H1 (cell line): Measurements from ENCODE around the gene LGALSL. TPM values are rescaled to one million over a fixed set of nuclear protein-coding genes. Genes with fewer than 3 reads are reported as not detected.

Experiments used
- CTCF ChIA-PET: fragments of 300-600 bp; sonication (Branson Sonifier 250); formaldehyde crosslinking; loops from one replicate; lab custom pipeline; 2021; ENCODE audit not compliant: partially characterized antibody; lab: Charles Lee
- POLR2A ChIA-PET: fragments of 300-600 bp; sonication (Branson Sonifier 250); formaldehyde crosslinking; loops from one replicate; lab custom pipeline; 2021; ENCODE audit warnings: inconsistent platforms; ENCODE audit not compliant: partially characterized antibody; lab: Charles Lee
- DNase-seq, 2 experiments: peaks; one replicate each; pipeline versions ENCODE4 v3.0.0 to v3.0.0-alpha.2; 2010 to 2022; ENCODE audit warnings: low spot score in 2 of 2, low read depth in 1 of 2, mixed read lengths in 1 of 2
- FAIRE-seq: peaks from 2 replicates; lab custom pipeline; 2011; peaks lifted over from hg19 to GRCh38; lab: Jason Lieb, UNC
- H2AFZ ChIP-seq: 2 replicates; pipeline ENCODE4 v1.8.1; 2012; ENCODE audit warnings: low read length, inconsistent platforms
- H2AK5ac ChIP-seq: 2 replicates; pipeline ENCODE4 v1.6.1; 2013; ENCODE audit warnings: low read depth, low read length
- H2BK120ac ChIP-seq: replicated peaks from 2 replicates; pipeline ENCODE3; 2013; ENCODE audit warnings: low read depth, low read length, inconsistent platforms
- H2BK12ac ChIP-seq: 2 replicates; pipeline ENCODE4 v1.6.1; 2013; ENCODE audit warnings: low read depth, low read length
- H2BK15ac ChIP-seq: 2 replicates; pipeline ENCODE4 v1.6.1; 2013; ENCODE audit warnings: low read length
- H2BK20ac ChIP-seq: 2 replicates; pipeline ENCODE4 v1.6.1; 2013; ENCODE audit warnings: low read length
- H2BK5ac ChIP-seq: 2 replicates; pipeline ENCODE4 v1.6.1; 2013; ENCODE audit warnings: low read depth, low read length
- H3K14ac ChIP-seq: 2 replicates; pipeline ENCODE4 v1.6.1; 2013; ENCODE audit warnings: inconsistent platforms; ENCODE audit not compliant: insufficient read length
- H3K18ac ChIP-seq: 2 replicates; pipeline ENCODE4 v1.6.1; 2013; ENCODE audit warnings: low read length; ENCODE audit errors: extremely low read depth
- H3K23ac ChIP-seq: 2 replicates; pipeline ENCODE4 v1.6.1; 2013; ENCODE audit warnings: inconsistent platforms; ENCODE audit not compliant: insufficient read length
- H3K23me2 ChIP-seq: 2 replicates; pipeline ENCODE4 v1.6.1; 2013; ENCODE audit warnings: low read depth, low read length
- H3K27ac ChIP-seq: 2 replicates; pipeline ENCODE4 v1.6.1; 2011; ENCODE audit warnings: low read depth, low read length, inconsistent platforms
- H3K27me3 ChIP-seq, 4 experiments: replicated peaks in 1 of 4; 1 replicate in 1 of 4; 2 replicates in 3 of 4; pipeline versions ENCODE4 v1.6.1 to v1.8.1; 2011 to 2013; ENCODE audit warnings: low read length in 3 of 4, mild to moderate bottlenecking in 3 of 4, inconsistent platforms in 2 of 4, mixed read lengths in 2 of 4, moderate library complexity in 1 of 4; ENCODE audit not compliant: control insufficient read depth in 3 of 4, insufficient read depth in 3 of 4; ENCODE audit errors: extremely low read depth in 1 of 4
- H3K36me3 ChIP-seq, 4 experiments: 2 replicates each; pipeline versions ENCODE4 v1.6.1 to v1.8.1; 2011 to 2013; ENCODE audit warnings: mild to moderate bottlenecking in 4 of 4, low read length in 3 of 4, moderate library complexity in 2 of 4, control low read depth in 1 of 4, inconsistent platforms in 1 of 4; ENCODE audit not compliant: insufficient read depth in 4 of 4, control insufficient read depth in 2 of 4
- H3K4ac ChIP-seq: replicated peaks from 2 replicates; pipeline ENCODE3; 2013; ENCODE audit warnings: low read length, low read depth, mixed read lengths, inconsistent platforms; ENCODE audit not compliant: insufficient read length
- H3K4me1 ChIP-seq, 4 experiments: replicated peaks in 1 of 4; 1 replicate in 1 of 4; 2 replicates in 3 of 4; pipeline versions ENCODE4 v1.6.1 to v1.8.1; 2011 to 2013; ENCODE audit warnings: low read length in 3 of 4, inconsistent platforms in 2 of 4, mixed read lengths in 1 of 4; ENCODE audit not compliant: insufficient read depth in 4 of 4, control insufficient read depth in 3 of 4
- H3K4me2 ChIP-seq, 2 experiments: 2 replicates each; pipeline versions ENCODE4 v1.6.1 to v1.8.1; 2011 to 2013; ENCODE audit warnings: low read depth in 2 of 2, low read length in 2 of 2, control low read depth in 1 of 2, inconsistent platforms in 1 of 2, mild to moderate bottlenecking in 1 of 2; ENCODE audit not compliant: insufficient read depth in 1 of 2
- H3K4me3 ChIP-seq, 4 experiments: fragments of 200-600, 300-600 bp in 1 of 4; sonication (generic), shearing (Covaris generic), sonication (Bioruptor Twin) in 1 of 4; 2 replicates each; pipeline versions ENCODE4 v1.5.1 to v1.8.1; 2011 to 2016; ENCODE audit warnings: low read length in 4 of 4, low read depth in 3 of 4, control low read depth in 2 of 4, inconsistent platforms in 2 of 4, mild to moderate bottlenecking in 2 of 4, mixed read lengths in 1 of 4, moderate library complexity in 1 of 4; ENCODE audit not compliant: insufficient read depth in 2 of 4; ENCODE audit errors: extremely low read depth in 1 of 4
- H3K56ac ChIP-seq: replicated peaks from 2 replicates; pipeline ENCODE3; 2013; ENCODE audit warnings: low read depth, mild to moderate bottlenecking, mixed read lengths, low read length, inconsistent platforms; ENCODE audit not compliant: insufficient read length
- H3K79me1 ChIP-seq: 2 replicates; pipeline ENCODE4 v1.6.1; 2013; ENCODE audit warnings: low read depth, low read length, control low read depth
- H3K79me2 ChIP-seq, 2 experiments: 2 replicates each; pipeline versions ENCODE4 v1.6.1 to v1.8.1; 2012 to 2013; ENCODE audit warnings: low read length in 2 of 2, mild to moderate bottlenecking in 2 of 2, inconsistent platforms in 1 of 2; ENCODE audit not compliant: insufficient read depth in 2 of 2, control insufficient read depth in 1 of 2
- H3K9ac ChIP-seq, 4 experiments: replicated peaks in 1 of 4; 1 replicate in 1 of 4; 2 replicates in 3 of 4; pipeline versions ENCODE4 v1.6.1 to v1.8.1; 2011 to 2013; ENCODE audit warnings: low read depth in 3 of 4, low read length in 3 of 4, control low read depth in 2 of 4, mild to moderate bottlenecking in 2 of 4, moderate library complexity in 2 of 4, inconsistent platforms in 1 of 4; ENCODE audit errors: extremely low read depth in 1 of 4
- H3K9me3 ChIP-seq, 2 experiments: 2 replicates each; pipeline versions ENCODE4 v1.6.1 to v1.8.1; 2012 to 2013; ENCODE audit warnings: mild to moderate bottlenecking in 2 of 2, moderate library complexity in 2 of 2, control low read depth in 1 of 2, inconsistent platforms in 1 of 2, low read depth in 1 of 2, low read length in 1 of 2, mixed read lengths in 1 of 2; ENCODE audit not compliant: insufficient read depth in 2 of 2
- H4K20me1 ChIP-seq, 2 experiments: replicated peaks in 1 of 2; 2 replicates each; pipeline versions ENCODE3 to v1.8.1; 2011 to 2013; ENCODE audit warnings: inconsistent platforms in 2 of 2, low read length in 2 of 2, mild to moderate bottlenecking in 1 of 2; ENCODE audit not compliant: insufficient read depth in 2 of 2, control insufficient read depth in 1 of 2
- H4K5ac ChIP-seq: 2 replicates; pipeline ENCODE4 v1.6.1; 2013; ENCODE audit warnings: low read length, low read depth, mixed read lengths, inconsistent platforms; ENCODE audit not compliant: insufficient read length
- H4K8ac ChIP-seq: 2 replicates; pipeline ENCODE4 v1.8.0; 2013; ENCODE audit warnings: mild to moderate bottlenecking, moderate library complexity, low read length, inconsistent platforms; ENCODE audit not compliant: insufficient read depth; ENCODE audit errors: extremely low read depth
- H4K91ac ChIP-seq: replicated peaks from 2 replicates; pipeline ENCODE3; 2013; ENCODE audit warnings: low read length, mixed read lengths, inconsistent platforms; ENCODE audit not compliant: insufficient read length
- POU5F1 ChIP-seq: IDR thresholded peaks from 2 replicates; pipeline ENCODE4 v1.6.1; 2011; ENCODE audit warnings: low read depth, mild to moderate bottlenecking, low read length, moderate library complexity
- RAD21 ChIP-seq, 2 experiments: IDR thresholded peaks in 1 of 2; conservative IDR thresholded peaks in 1 of 2; 2 replicates each; pipeline ENCODE4 v1.6.1; 2011; ENCODE audit warnings: low read depth in 2 of 2, low read length in 2 of 2, improper control_type of control experiment in 1 of 2, inconsistent platforms in 1 of 2, mild to moderate bottlenecking in 1 of 2, moderate library complexity in 1 of 2
- SIRT6 ChIP-seq: IDR thresholded peaks from one replicate; pipeline ENCODE4 v1.7.1; 2012; ENCODE audit warnings: low read length, inconsistent platforms
- SIX5 ChIP-seq: IDR thresholded peaks from 2 replicates; pipeline ENCODE4 v1.6.1; 2011; ENCODE audit warnings: mild to moderate bottlenecking, low read depth, low read length
- WGBS, 2 experiments: shearing (Covaris generic) in 1 of 2; methylation state at CpG; one replicate each; pipeline versions ENCODE4 v1.1.6 to v1.1.7; 2013 to 2015; ENCODE audit warnings: low lambda C conversion rate in 2 of 2, mixed read lengths in 2 of 2, inconsistent platforms in 1 of 2, low coverage in 1 of 2, missing lambda C conversion rate in 1 of 2; ENCODE audit not compliant: insufficient replicate concordance in 2 of 2, insufficient coverage in 1 of 2, insufficient read length in 1 of 2; ENCODE audit errors: extremely low coverage in 1 of 2, missing lambda C conversion rate in 1 of 2; 5-methylcytosine and 5-hydroxymethylcytosine counted together
- polyA plus RNA-seq, 7 experiments: library from polyadenylated mRNA; depleted of rRNA in 3 of 7; stranded (reverse) in 5 of 7; unstranded in 2 of 7; fragments of >200 nt in 5 of 7; fragments of 200-250 nt in 2 of 7; gene quantifications; 1 replicate in 5 of 7; 2 replicates in 1 of 7; 4 replicates in 1 of 7; pipeline versions ENCODE4 v1.2.1 to v1.2.3, GENCODE V29; 2011 to 2013; ENCODE audit warnings: missing spikeins in 2 of 7, mixed read lengths in 2 of 7
- total RNA-seq: library from RNA; stranded (reverse); fragmentation: NEBNext Ultra II Directional; extraction: Animal tissue kit (Norgen Biotek cat#: 25700); gene quantifications from 2 replicates; pipeline ENCODE4 v1.2.1, GENCODE V29; 2021

LGALSL gene
- total and polyA plus RNA-seq, 2 of the 8 experiments (the other 6 are each of a cell fraction or from before 2014, with no cell fraction given), result 13.6 to 32.3 TPM

DNA sequence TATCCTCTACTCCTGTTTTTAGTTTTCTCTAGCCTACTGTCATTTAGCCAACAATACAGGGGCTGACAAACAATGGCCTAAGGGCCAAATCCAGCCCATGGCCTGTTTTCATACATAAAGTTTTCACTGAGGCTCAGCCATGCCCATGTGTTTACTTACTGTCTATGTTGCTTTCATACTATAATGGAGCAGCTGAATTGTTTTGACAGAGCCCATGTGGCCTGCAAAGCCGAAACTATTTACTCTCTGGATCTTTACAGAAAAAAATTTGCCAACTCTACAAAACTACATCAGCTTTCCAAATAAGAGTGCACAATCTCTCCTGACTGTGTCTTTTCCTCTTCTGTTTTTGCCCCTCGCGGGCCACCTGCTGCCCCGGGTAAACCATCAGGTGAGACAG is 24.0 kb downstream of the LGALSL start:
- DNase-seq, result no peak
- Histone ChIP-seq H3K23ac (no peak overlapping the region), H3K4me3 (no peak overlapping the region), H3K27ac (no peak overlapping the region), H3K23me2 (no peaks in the 10 kb centered on the region), H4K5ac (no peak overlapping the region), H3K56ac (no peak overlapping the region), H4K91ac (no peak overlapping the region), H2BK12ac (no peak overlapping the region), H2BK5ac (no peak overlapping the region), H4K20me1 (no peaks in the 10 kb centered on the region), H3K18ac (no peak overlapping the region), H3K4ac (no peak overlapping the region), H3K4me1 (peaks cover 3 to 6% (median 4%) of the 10 kb centered on the region in 4 experiments; a peak in 5 of 7 replicates), H2AK5ac (no peak overlapping the region)
- no peak for FAIRE-seq
- WGBS, 2 experiments, result 88% methylated on average over 4 of the region's 4 CpGs; no CpG with 5 or more reads in 1 of the 2 experiments
- CTCF ChIA-PET, result interaction anchor here (0.6 to 6.0 kb wide), 4 partner anchors 10 to 175 kb away, joined by 3 to 34 read pairs (median 3); no protein-coding TSS in a partner anchor
- TF ChIP-seq SIX5 (no peak), RAD21 (IDR thresholded peaks at IDR 0.05 in 1 of 2, conservative IDR thresholded peaks at IDR 0.05 in 1 of 2; ENCODE audit: low read depth in 2 of 2, low read length in 2 of 2) (no peak), POU5F1 (no peak), SIRT6 (no peak)
- TF ChIP-seq, all 59 proteins: peak for 0
- no peak overlapping the region for H2AFZ ChIP-seq
- H2BK15ac ChIP-seq, result no peak overlapping the region
- H3K9ac ChIP-seq, result no peak overlapping the region
- H3K79me1 ChIP-seq, result no peaks in the 10 kb centered on the region
- H3K4me2 ChIP-seq, result no peak overlapping the region
- no peak overlapping the region for H2BK20ac ChIP-seq
- no peaks in the 10 kb centered on the region for H3K79me2 ChIP-seq
- POLR2A ChIA-PET, result no interaction called here
- no peak overlapping the region for H4K8ac ChIP-seq
- H3K36me3 ChIP-seq, result no peaks in the 10 kb centered on the region
- H2BK120ac ChIP-seq, result no peak overlapping the region
- H3K9me3 ChIP-seq, result no peaks in the 10 kb centered on the region
- no peaks in the 10 kb centered on the region for H3K27me3 ChIP-seq
- H3K14ac ChIP-seq, result no peak overlapping the region
